NCI-H446 treated with DMSO at 0.1 percent for 48 hours (cell line): ENCODE results near the gene MAOA.
"Not testable (repeated sequence)": the region's sequence is repeated elsewhere in the genome, so short reads cannot be mapped to it uniquely, and the experiment has no call there.

ENCODE experiments used
- DNase-seq: peaks from one replicate; lab custom pipeline; 2025; lab: John Stamatoyannopoulos, UW

MAOA gene

GRCh38 chrX:43663173-43663572 lies 7.1 kb downstream of the MAOA start:
- DNase-seq = no peak

- DNase-seq = no peak
Measured at GRCh38 chrX:43664258-43664657, 8.2 kb downstream of the MAOA start.

- DNase-seq = no peak
Measured at GRCh38 chrX:43664708-43665107, 8.6 kb downstream of the MAOA start.

- no peak for DNase-seq
Measured at GRCh38 chrX:43666311-43666912, 10.3 kb downstream of the MAOA start.

GRCh38 chrX:43675965-43676628 lies 20.0 kb downstream of the MAOA start:
- not testable (repeated sequence) for DNase-seq

GRCh38 chrX:43676971-43677572 lies 21.0 kb downstream of the MAOA start:
- peak; percentile 13 for DNase-seq

- DNase-seq = no peak
Measured at GRCh38 chrX:43677993-43678392, 21.9 kb downstream of the MAOA start.

GRCh38 chrX:43679058-43679457 lies 23.0 kb downstream of the MAOA start:
- DNase-seq = no peak

GRCh38 chrX:43679778-43680177 lies 23.7 kb downstream of the MAOA start:
- peak; percentile 41 for DNase-seq

- DNase-seq = no peak
Measured at GRCh38 chrX:43682726-43683125, 26.6 kb downstream of the MAOA start.

GRCh38 chrX:43685221-43685620 lies 29.1 kb downstream of the MAOA start:
- DNase-seq = no peak

GRCh38 chrX:43688586-43688985 lies 32.5 kb downstream of the MAOA start:
- no peak for DNase-seq

GRCh38 chrX:43693602-43694406 lies 37.7 kb downstream of the MAOA start:
- DNase-seq = no peak

- DNase-seq = no peak
Measured at GRCh38 chrX:43699475-43699874, 43.4 kb downstream of the MAOA start.

- DNase-seq = no peak
Measured at GRCh38 chrX:43702079-43702524, 46.0 kb downstream of the MAOA start.

GRCh38 chrX:43702660-43703059 lies 46.6 kb downstream of the MAOA start:
- no peak for DNase-seq

GRCh38 chrX:43703211-43703791 lies 47.2 kb downstream of the MAOA start:
- no peak for DNase-seq

GRCh38 chrX:43706786-43707370 lies 50.8 kb downstream of the MAOA start:
- DNase-seq = no peak

- no peak for DNase-seq
Measured at GRCh38 chrX:43707812-43708548, 51.9 kb downstream of the MAOA start.

- DNase-seq = no peak
Measured at GRCh38 chrX:43716144-43716543, 60.0 kb downstream of the MAOA start.

GRCh38 chrX:43716696-43717095 lies 60.6 kb downstream of the MAOA start:
- no peak for DNase-seq
